Mucosa of descending colon (tissue), 3 donors: ENCODE measurements around the gene FAM210A. TPM values are rescaled to one million over a fixed set of nuclear protein-coding genes. Genes with fewer than 3 reads are reported as not detected.

ENCODE experiments used
- ATAC-seq: fragments of 200-7000 bp; cut with Tn5 transposase; one replicate; pipeline ENCODE4 v1.9.1; 2020; ENCODE audit warnings: mild to moderate bottlenecking, moderate library complexity
- DNase-seq, 3 donors: peaks; one replicate each; pipeline ENCODE4 v3.0.0-alpha.2; 2020
- H3K36me3 ChIP-seq: fragments of 200-600 bp; one replicate; pipeline ENCODE4 v1.8.0; 2021; ENCODE audit warnings: low read depth, mild to moderate bottlenecking
- H3K4me1 ChIP-seq: fragments of 200-600 bp; one replicate; pipeline ENCODE4 v1.8.0; 2021; ENCODE audit warnings: low read depth, mild to moderate bottlenecking
- H3K4me3 ChIP-seq: fragments of 200-600 bp; one replicate; pipeline ENCODE4 v1.8.0; 2021; ENCODE audit warnings: mild to moderate bottlenecking
- H3K9me3 ChIP-seq: fragments of 200-600 bp; one replicate; pipeline ENCODE4 v1.8.0; 2021; ENCODE audit warnings: mild to moderate bottlenecking
- CTCF ChIP-seq: fragments of 200-600 bp; IDR thresholded peaks from one replicate; pipeline ENCODE4 v1.8.0; 2022; ENCODE audit warnings: antibody characterized with exemption, mild to moderate bottlenecking
- intact Hi-C, 2 donors: fragments of 100-400 bp; cut with DNase I in 1 of 2; cut with micrococcal nuclease in 1 of 2; formaldehyde crosslinking; loops; one replicate each; pipeline versions ENCODE4 v1.11.0 to v1.11.1; 2022; cut with DNase I, micrococcal nuclease
- total RNA-seq, 3 donors: library from RNA; stranded (reverse); fragmentation: NEBNext Ultra II Directional in 2 of 3; extraction: Animal tissue kit (Norgen Biotek cat#: 25700) in 2 of 3; gene quantifications; one replicate each; pipeline versions ENCODE4 v1.2.1 to v1.2.4, GENCODE V29; 2021 to 2023
- donor health status: DM: no; HTN: no; CAD: no; lungs with moderate emphysema.
- donor health status: DM: no; HTN: no; CAD: no.
- donor health status: DM: no; HTN: yes; CAD: no.

Gene FAM210A
- total RNA-seq, 3 donors from 2014 or later: 14.4 to 17.5 (median 16.2) TPM

GRCh38 chr18:13620206-13620672 lies 106.1 kb downstream of the FAM210A start:
- intact Hi-C loops: no loop called here
- DNase-seq: no peak
- Histone ChIP-seq H3K4me1 (no peaks in the 10 kb centered on the region), H3K9me3 (no peaks in the 10 kb centered on the region), H3K4me3 (no peak overlapping the region), H3K36me3 (no peaks in the 10 kb centered on the region)
- TF ChIP-seq CTCF: no peak
- ATAC-seq: no peak

GRCh38 chr18:13619505-13620205 lies 106.7 kb downstream of the FAM210A start:
- intact Hi-C loops: no loop called here
- no peak for ATAC-seq
- DNase-seq: no peak

GRCh38 chr18:13618760-13619438 lies 107.5 kb downstream of the FAM210A start:
- no peak for TF ChIP-seq CTCF
- no peak for ATAC-seq

More at GRCh38 chr18:13619505-13620205, 106.7 kb downstream of the FAM210A start:
- TF ChIP-seq CTCF: no peak
- Histone ChIP-seq H3K36me3 (no peaks in the 10 kb centered on the region), H3K4me1 (no peaks in the 10 kb centered on the region), H3K4me3 (no peak overlapping the region), H3K9me3 (no peaks in the 10 kb centered on the region)

GRCh38 chr18:13617826-13618515 lies 108.4 kb downstream of the FAM210A start:
- Histone ChIP-seq H3K36me3 (no peaks in the 10 kb centered on the region), H3K4me1 (no peaks in the 10 kb centered on the region), H3K9me3 (no peaks in the 10 kb centered on the region), H3K4me3 (no peak overlapping the region)
- DNase-seq (no peak), ATAC-seq (no peak)
- TF ChIP-seq CTCF: no peak
- intact Hi-C loops: no loop called here

More at GRCh38 chr18:13618760-13619438, 107.5 kb downstream of the FAM210A start:
- Histone ChIP-seq H3K36me3 (no peaks in the 10 kb centered on the region), H3K4me1 (no peaks in the 10 kb centered on the region), H3K9me3 (no peaks in the 10 kb centered on the region), H3K4me3 (no peak overlapping the region)
- intact Hi-C loops: no loop called here
- DNase-seq: no peak

- H3K4me1 ChIP-seq: no peaks in the 10 kb centered on the region
- no peaks in the 10 kb centered on the region for H3K36me3 ChIP-seq
- H3K9me3 ChIP-seq: no peaks in the 10 kb centered on the region
- ATAC-seq (no peak), DNase-seq (no peak)
- intact Hi-C loops: no loop called here
- no peak for TF ChIP-seq CTCF
- H3K4me3 ChIP-seq: no peak overlapping the region
These were observed 109.8 kb downstream of the FAM210A start for GRCh38 chr18:13616525-13617035.
